Transverse colon (tissue), 4 donors: ENCODE measurements around the gene CCND3.

Experiments used
- POLR2A ChIP-seq: fragments of 450-650 bp; IDR thresholded peaks from one replicate; pipeline ENCODE4 v1.6.1; 2016; ENCODE audit warnings: antibody characterized with exemption, mild to moderate bottlenecking, moderate library complexity
- POLR2AphosphoS5 ChIP-seq, 3 donors: sonication (generic); formaldehyde crosslinking; IDR thresholded peaks; one replicate each; pipeline ENCODE4 v1.6.1; 2016; ENCODE audit warnings: antibody characterized with exemption in 3 of 3
- TF ChIP-seq, protein P1 (sequence below), 5 experiments: fragments of 200-600 bp in 3 of 5; fragments of 450-650 bp in 2 of 5; sonication (generic) in 3 of 5; IDR thresholded peaks; 1 replicate in 2 of 5; 2 replicates in 3 of 5; pipeline ENCODE4 v1.5.1; 2016 to 2017; ENCODE audit warnings: antibody characterized with exemption in 5 of 5, inconsistent platforms in 3 of 5, mild to moderate bottlenecking in 2 of 5, moderate library complexity in 1 of 5

DNA sequence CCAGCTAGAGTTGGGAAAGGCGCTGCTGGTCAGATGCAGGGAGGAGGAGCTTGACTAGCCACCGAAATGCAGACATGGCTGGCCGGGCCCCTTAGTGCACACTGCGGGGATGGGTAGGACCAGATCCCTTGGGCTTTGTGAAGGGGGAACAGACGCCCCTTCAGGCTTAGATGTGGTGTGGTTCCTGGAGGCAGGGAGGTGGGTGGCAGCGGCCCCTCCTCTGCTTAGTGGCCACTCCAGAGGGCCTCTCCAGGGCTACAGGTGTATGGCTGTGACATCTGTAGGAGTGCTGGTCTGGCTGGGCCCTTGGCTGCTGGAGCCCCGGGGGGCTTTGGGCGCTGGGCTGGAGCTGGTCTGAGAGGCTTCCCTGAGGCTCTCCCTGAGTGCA, 5.9 kb downstream of the CCND3 start:
- TF ChIP-seq, protein P1, sequence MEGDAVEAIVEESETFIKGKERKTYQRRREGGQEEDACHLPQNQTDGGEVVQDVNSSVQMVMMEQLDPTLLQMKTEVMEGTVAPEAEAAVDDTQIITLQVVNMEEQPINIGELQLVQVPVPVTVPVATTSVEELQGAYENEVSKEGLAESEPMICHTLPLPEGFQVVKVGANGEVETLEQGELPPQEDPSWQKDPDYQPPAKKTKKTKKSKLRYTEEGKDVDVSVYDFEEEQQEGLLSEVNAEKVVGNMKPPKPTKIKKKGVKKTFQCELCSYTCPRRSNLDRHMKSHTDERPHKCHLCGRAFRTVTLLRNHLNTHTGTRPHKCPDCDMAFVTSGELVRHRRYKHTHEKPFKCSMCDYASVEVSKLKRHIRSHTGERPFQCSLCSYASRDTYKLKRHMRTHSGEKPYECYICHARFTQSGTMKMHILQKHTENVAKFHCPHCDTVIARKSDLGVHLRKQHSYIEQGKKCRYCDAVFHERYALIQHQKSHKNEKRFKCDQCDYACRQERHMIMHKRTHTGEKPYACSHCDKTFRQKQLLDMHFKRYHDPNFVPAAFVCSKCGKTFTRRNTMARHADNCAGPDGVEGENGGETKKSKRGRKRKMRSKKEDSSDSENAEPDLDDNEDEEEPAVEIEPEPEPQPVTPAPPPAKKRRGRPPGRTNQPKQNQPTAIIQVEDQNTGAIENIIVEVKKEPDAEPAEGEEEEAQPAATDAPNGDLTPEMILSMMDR (IDR thresholded peaks at IDR 0.05), result no peak
- TF ChIP-seq POLR2A (no peak), POLR2AphosphoS5 (IDR thresholded peaks at IDR 0.05) (no peak)
